Caki2 (cell line): ENCODE results near the gene PGGHG. TPM values are rescaled to one million over a fixed set of nuclear protein-coding genes. Genes with fewer than 3 reads are reported as not detected.
"Not testable (repeated sequence)": the region's sequence is repeated elsewhere in the genome, so short reads cannot be mapped to it uniquely, and the experiment has no call there.

Experiments
- DNase-seq: peaks from one replicate; pipeline ENCODE4 v3.0.0-alpha.2; 2015; ENCODE audit warnings: low read depth
- in situ Hi-C: cut with HindIII; loops from 2 replicates; pipeline ENCODE4 v1.10.0; 2016; ENCODE audit warnings: low sequenced_read_pairs, low pct_unique_long_range_greater_than_20kb, mixed read lengths
- total RNA-seq: library from RNA; depleted of rRNA; stranded (reverse); fragments of >200 nt; shearing (Covaris generic); gene quantifications from 2 replicates; pipeline ENCODE4 v1.2.3, GENCODE V29; 2014; ENCODE audit warnings: low replicate concordance

The PGGHG gene
- total RNA-seq, 1 experiment from 2014 or later = 11.2 TPM

GRCh38 chr11:319121-319887 lies 30.4 kb downstream of the PGGHG start:
- in situ Hi-C loops = not testable (repeated sequence)
- peak; percentile 9 for DNase-seq

DNA sequence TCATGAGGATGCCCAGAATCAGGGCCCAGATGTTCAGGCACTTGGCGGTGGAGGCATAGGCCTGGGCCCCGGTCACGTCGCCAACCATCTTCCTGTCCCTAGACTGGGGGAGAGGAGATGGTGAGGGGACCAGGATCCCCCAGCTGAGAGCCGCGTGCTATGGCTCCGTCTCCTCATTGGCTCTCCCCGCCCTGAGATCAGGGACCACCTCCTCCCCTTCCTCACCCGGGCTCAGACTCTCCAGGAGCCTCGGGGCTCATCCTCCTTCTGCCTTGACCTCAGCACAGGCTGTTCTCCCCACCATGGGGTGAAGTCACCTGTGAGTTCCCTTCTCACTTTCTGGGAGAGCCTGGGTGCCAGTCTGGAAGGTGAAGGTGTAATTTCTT lies 31.0 kb downstream of the PGGHG start:
- in situ Hi-C loops, DNase-seq: not testable (repeated sequence)

DNA sequence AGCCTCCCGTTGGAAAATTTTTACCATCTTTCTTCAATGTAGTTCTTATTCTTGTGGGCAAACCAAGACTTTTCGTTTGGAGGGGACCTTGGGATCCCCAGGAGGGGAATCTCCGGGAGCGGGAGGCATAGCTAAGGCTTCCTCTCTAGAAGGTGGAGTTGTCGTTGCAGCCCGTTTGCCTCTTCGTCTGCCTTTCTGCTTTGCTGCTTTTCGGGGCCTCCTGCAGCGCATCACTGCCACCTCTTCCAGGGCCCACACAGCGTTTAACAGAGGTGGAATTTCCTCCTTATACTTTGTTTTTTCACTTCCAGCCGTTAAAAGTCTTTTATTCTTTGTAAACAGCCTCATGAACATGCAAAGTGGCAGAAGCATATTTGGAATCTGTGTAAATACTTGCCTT lies 35.2 kb downstream of the PGGHG start:
- in situ Hi-C loops = no loop called here
- no peak for DNase-seq

GRCh38 chr11:324593-325517 lies 35.9 kb downstream of the PGGHG start:
- in situ Hi-C loops, DNase-seq: not testable (repeated sequence)

DNA sequence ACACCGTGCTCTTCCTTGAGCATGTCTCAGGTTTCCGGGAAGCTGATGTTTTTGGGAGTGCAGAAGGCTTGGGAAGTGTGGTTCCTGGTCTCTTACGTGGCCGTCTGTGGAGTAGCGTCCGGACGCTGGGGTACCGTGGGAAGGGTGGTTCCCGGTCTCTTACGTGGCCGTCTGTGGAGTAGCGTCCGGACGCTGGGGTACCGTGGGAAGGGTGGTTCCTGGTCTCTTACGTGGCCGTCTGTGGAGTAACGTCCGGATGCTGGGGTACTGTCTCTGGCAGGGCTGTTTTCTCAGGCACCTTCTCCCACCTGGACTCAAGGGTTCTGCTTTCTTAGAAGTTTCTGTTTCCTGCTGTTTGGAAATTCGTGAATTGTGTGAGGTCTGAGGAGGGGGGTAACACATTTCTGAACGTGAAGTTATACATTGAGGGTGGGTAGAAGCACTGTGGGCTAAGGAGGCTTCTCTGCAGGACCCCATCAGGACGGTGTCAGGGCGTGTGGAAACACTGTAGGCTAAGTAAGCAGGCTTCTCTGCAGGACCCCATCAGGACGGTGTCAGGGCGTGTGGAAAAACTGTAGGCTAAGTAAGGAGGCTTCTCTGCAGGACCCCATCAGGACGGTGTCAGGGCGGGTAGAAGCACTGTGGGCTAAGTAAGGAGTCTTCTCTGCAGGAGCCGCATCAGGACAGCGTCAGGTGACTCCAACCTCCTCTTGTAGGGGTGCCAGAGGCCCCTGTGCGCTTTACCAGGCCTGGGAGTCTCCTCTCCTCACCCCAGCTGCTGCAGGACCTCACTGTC lies 37.1 kb downstream of the PGGHG start:
- DNase-seq = no peak
- in situ Hi-C loops = no loop called here

DNA sequence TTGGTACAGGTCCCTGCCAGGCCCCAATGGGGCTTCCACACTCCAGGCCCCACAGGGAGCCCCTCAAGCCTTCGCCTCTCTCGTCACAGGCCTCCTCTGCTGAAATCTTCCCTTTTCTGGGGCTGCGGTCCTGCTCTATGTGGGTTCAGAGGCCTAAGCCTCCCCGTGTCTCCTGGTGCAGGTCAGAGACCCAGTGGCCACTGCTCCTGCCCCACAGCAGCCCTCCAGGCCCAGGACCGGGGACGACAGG lies 37.6 kb downstream of the PGGHG start:
- in situ Hi-C loops = no loop called here

DNA sequence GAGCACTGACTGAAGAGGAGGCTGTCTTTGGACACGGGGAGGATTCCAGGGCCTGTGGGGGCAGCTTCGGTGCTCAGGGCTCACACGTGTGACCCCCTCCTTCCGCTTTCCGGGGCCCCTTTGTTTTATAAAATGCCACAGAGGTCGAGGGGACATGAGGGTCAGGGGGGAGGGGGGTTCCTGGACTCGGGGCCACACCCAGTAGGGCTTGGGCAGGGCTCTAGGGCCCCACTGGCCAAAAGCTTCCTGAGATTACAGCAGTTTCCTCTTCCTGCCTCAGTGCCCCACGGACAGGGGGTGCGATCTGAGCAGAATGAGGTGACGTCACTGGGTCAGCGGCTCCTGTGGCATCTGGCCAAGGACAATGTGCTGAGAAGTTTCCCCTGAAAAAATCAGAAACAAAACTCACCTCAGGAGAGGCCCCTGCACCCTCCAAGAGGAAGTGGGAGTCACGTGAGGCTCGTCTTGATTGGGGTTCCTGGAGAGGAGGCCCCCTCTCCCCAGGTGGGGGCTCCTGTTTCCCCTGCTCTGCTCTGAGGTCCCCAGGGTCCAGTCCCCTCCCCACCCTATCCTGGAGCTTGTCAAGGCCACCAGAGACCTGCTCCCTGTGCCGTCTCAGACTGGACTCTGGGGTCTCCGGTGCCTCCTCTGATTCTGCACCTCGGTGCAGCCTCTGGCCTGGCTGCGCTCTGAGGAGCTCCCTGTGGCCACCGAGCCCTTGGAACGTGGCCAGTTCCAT lies 38.1 kb downstream of the PGGHG start:
- in situ Hi-C loops = no loop called here
- no peak for DNase-seq

More for the DNA sequence above, 37.6 kb downstream of the PGGHG start:
- DNase-seq = no peak

DNA sequence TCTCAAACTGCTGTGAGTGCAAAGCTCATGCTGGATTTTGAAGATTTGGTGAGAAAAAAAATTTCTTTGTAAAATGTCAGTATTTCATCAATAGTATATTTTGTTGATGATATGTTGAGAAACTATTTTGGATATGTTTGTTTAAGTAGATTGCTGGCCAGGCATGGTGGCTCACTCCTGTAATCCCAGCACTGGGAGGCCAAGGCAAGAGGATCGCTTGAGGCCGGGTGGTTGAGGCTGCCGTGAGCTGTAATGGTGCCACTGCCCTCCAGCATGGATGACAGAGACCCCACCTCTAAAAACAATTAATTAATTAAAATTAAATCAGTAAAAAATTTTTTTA lies 38.6 kb downstream of the PGGHG start:
- in situ Hi-C loops = no loop called here
- no peak for DNase-seq

DNA sequence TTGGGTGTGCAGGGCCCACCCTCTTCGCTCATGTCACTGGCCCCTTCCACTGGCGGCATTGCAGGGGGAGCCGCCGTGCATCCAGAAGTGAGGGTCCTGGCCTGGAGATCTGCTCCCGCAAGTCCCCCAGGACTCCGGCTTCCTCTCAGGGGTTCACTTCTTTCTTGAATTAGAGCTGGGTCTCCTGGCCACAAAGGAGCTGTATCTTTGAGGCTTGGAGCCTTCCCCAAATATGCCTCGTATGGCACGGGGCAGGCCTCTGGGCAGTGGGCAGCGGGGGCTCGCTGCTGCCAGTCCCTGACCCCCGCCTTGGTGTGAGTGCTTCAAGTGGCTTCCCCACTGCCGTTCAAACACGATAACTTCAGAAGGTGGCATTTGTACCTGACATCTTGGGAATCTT lies 39.1 kb downstream of the PGGHG start:
- in situ Hi-C loops = no loop called here
- no peak for DNase-seq

DNA sequence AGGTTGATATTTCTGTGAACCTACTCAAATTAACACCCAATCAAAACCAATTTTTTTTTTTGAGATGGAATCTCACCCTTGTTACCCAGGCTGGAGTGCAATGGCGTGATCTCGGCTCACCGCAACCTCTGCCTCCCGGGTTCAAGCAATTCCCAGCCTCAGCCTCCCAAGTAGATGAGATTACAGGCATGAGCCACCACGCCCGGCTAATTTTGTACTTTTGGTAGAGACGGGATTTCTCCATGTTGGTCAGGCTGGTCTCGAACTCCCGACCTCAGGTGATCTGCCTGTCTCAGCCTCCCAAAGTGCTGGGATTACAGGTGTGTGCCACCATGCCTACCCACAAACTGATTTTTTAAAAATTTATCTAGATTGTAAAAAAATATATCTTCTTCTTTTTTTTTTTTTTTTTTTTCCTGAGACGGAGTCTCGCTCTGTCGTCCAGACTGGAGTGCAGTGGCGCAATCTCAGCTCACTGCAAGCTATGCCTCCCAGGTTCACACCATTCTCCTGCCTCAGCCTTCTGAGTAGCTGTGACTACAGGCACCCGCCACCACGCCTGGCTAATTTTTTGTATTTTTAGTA lies 39.7 kb downstream of the PGGHG start:
- DNase-seq, in situ Hi-C loops: not testable (repeated sequence)

GRCh38 chr11:329886-330253 lies 40.9 kb downstream of the PGGHG start:
- no peak for DNase-seq
- in situ Hi-C loops = no loop called here

DNA sequence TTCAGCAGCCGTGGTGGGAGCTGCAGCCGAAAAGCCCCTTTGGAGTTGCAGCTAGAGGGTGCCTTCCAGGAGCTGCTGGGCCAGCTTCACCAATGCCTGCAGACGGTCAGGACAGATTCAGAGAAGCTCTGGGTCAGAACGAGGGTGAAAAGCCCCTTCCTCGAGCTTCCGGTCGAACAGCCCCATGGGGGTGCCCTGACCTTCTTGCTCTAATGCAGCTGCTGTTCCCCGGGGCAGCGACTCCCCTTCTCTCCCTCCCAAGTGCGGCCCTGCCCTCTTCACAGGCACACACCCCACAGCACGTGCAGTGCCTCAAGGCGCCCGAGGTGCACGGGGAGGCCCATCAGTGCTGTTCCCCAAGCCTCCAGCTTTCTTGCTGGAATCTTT lies 41.4 kb downstream of the PGGHG start:
- in situ Hi-C loops = no loop called here
- no peak for DNase-seq

GRCh38 chr11:330694-331357 lies 41.9 kb downstream of the PGGHG start:
- in situ Hi-C loops = no loop called here
- no peak for DNase-seq

DNA sequence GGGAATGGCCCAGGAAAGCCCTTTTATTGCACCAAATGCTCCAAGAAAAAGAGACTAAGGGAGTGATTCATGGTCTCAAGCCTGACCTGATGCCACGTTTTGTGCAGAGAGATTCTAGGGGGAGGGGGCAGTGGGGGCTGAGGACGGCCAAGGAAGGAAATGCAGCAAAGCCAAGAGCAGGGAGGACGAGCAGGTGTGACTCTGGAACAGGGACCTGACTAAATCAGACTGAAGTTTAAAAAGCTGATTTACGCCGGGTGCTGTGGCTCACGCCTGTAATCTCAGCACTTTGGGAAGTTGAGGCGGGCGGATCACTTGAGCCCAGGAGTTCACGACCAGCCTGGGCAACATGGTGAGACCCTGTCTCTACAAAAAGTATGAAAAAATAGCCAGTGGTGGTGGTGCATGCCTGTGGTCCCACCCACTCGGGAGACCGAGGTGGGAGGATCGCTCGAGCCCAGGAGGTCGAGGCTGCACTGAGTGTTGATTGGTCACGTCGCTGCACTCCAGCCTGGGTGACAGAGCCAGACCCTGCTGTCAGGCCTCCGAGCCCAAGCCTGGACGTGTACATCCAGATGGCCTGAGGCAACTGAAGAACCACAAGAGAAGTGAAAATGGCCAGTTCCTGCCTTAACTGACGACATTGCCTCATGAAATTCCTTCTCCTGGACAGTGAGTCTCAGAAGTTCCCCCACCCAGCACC lies 42.6 kb downstream of the PGGHG start:
- DNase-seq = no peak
- in situ Hi-C loops = no loop called here

- in situ Hi-C loops = no loop called here
- DNase-seq = no peak
Measured at GRCh38 chr11:332651-333480, 43.9 kb downstream of the PGGHG start.

GRCh38 chr11:333616-334263 lies 44.8 kb downstream of the PGGHG start:
- DNase-seq, in situ Hi-C loops: not testable (repeated sequence)
